NCI-H1048 (cell line): ENCODE results near the gene DAZ1.
"Not testable (repeated sequence)": the region's sequence is repeated elsewhere in the genome, so short reads cannot be mapped to it uniquely, and the experiment has no call there.

Experiments used
- DNase-seq: peaks from one replicate; lab custom pipeline; 2025; lab: John Stamatoyannopoulos, UW

The DAZ1 gene

GRCh38 chrY:23198908-23199307 is at the start of gene DAZ1:
Gene DAZ1 (minus strand): TSS chrY:23199008. CDS start chrY:23198800, 208 bp downstream.
- DNase-seq, result not testable (repeated sequence)

- not testable (repeated sequence) for DNase-seq
Observed at GRCh38 chrY:23219233-23219632, 20.4 kb upstream of the DAZ1 start, which contains the start of gene DAZ2. Gene DAZ2 (plus strand): TSS chrY:23219533. CDS start chrY:23219741, 208 bp downstream.

- DNase-seq, result not testable (repeated sequence)
Observed at GRCh38 chrY:23210681-23211080, 11.9 kb upstream of the DAZ1 start.

- not testable (repeated sequence) for DNase-seq
Observed at GRCh38 chrY:23209802-23210495, 11.1 kb upstream of the DAZ1 start.

GRCh38 chrY:23207455-23207854 is 8.6 kb upstream of the DAZ1 start:
- not testable (repeated sequence) for DNase-seq
